Measurements from ENCODE around the gene IFT172. TPM values are rescaled to one million over a fixed set of nuclear protein-coding genes. Genes with fewer than 3 reads are reported as not detected.

Gene IFT172
- total RNA-seq, 1 experiment from 2014 or later, result 13.7 TPM

DNA sequence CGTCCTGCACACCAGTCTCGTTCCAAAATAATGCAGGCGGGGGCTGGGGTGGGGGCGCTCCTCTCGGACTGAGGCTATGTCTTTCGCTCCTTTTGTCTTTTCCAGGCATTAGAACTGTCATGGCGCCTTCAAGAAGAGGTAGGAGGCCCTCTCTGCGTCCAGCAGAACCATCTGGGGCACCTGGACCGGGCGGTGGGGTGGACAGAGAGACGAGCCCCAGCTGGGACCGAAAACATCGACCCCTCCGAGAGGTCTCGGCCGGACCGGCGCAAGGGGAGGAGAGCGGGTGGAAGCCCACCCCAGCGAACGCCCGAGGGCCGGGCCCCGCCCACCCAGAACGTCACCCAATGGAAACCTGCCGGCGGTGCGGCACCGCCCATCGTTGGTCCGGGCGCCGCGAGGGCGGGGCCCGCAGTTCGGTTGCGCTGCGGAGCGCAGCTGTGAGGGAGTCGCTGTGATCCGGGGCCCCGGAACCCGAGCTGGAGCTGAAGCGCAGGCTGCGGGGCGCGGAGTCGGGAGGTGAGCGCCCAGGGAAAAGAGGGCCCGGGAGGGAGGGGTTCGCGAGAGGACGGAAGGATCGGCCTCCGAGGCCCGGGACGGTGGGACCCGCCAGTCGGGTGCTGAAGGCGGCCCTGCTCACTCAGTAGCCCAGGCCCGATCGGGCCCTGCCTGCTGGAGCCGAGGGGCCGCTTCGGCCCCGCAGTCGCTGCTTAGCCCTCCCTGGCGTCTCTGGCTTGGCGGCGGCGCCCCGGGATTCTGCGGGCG lies 61.1 kb downstream of the IFT172 start, which contains the start of gene NRBP1 (continued):
- TF ChIP-seq, protein P1, sequence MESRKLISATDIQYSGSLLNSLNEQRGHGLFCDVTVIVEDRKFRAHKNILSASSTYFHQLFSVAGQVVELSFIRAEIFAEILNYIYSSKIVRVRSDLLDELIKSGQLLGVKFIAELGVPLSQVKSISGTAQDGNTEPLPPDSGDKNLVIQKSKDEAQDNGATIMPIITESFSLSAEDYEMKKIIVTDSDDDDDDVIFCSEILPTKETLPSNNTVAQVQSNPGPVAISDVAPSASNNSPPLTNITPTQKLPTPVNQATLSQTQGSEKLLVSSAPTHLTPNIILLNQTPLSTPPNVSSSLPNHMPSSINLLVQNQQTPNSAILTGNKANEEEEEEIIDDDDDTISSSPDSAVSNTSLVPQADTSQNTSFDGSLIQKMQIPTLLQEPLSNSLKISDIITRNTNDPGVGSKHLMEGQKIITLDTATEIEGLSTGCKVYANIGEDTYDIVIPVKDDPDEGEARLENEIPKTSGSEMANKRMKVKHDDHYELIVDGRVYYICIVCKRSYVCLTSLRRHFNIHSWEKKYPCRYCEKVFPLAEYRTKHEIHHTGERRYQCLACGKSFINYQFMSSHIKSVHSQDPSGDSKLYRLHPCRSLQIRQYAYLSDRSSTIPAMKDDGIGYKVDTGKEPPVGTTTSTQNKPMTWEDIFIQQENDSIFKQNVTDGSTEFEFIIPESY (IDR thresholded peaks at IDR 0.05; ENCODE audit: extremely low read depth, insufficient replicate concordance, low read length), result peak; percentile 72
- TF ChIP-seq ZNF274 (IDR thresholded peaks at IDR 0.05; ENCODE audit: low read depth, low read length), result no peak

DNA sequence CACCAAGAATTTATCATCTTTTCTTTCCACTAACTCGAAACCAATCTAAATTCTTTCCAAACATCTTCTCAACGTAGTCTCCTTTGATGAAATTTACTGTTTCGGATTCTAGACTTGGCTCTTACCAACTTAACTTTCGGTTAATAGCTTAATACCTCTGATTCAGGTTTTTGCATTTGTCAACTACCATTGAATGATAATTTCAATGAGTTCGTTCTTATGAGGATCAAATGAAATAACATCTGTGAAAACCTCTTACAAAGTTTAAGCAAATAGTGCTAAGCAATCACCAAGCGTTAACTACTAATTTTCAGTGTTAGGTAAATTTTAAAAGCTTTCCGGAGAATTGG lies 61.7 kb downstream of the IFT172 start:
- H3K9me2 ChIP-seq (ENCODE audit: insufficient read depth), result no peaks in the 10 kb centered on the region
- ChIA-PET RAD21 (ENCODE audit: low non-redundant PET in 1 of 2, low total read pairs in 2 of 2, uncharacterized antibody in 2 of 2, unreplicated experiment in 2 of 2) (interaction anchor here in 1 of 2 experiments (1.1 kb wide), 1 partner anchor 18 kb away, joined by 4 read pairs; the partner anchor contains the start of gene PPM1G), POLR2A (interaction anchor here (1.0 to 2.7 kb wide), 2 partner anchors 14 to 18 kb away, joined by 3 to 22 read pairs; partner anchors contain the start of gene PPM1G), CTCF (no interaction called here)
- H3K36me3 ChIP-seq (ENCODE audit: control insufficient read depth in 1 of 2, insufficient read depth in 2 of 2, low read length in 2 of 2), result no peaks in the 10 kb centered on the region
- H3K4me2 ChIP-seq (ENCODE audit: low read length), result peak overlapping the region; percentile 86
- no peaks in the 10 kb centered on the region for H3K9me3 ChIP-seq (ENCODE audit: control insufficient read depth in 1 of 2, insufficient read depth in 1 of 2, low read depth in 1 of 2, low read length in 2 of 2)
- H3K27ac ChIP-seq (ENCODE audit: low read depth, low read length), result peak overlapping the region; percentile 93
- H3K4me3 ChIP-seq (replicated peaks in 1 of 2; ENCODE audit: low read depth in 1 of 2, low read length in 2 of 2), result peak overlapping the region; percentile 83 to 92
- H3K27me3 ChIP-seq (ENCODE audit: insufficient read depth, low read length), result no peaks in the 10 kb centered on the region
- ATAC-seq (no peak), DNase-seq (ENCODE audit: low read depth, low spot score) (no peak)
- peak overlapping the region; percentile 82 for H2AFZ ChIP-seq (ENCODE audit: low read depth, low read length, poor library complexity, severe bottlenecking)
- H4K20me1 ChIP-seq (ENCODE audit: insufficient read depth), result no peaks in the 10 kb centered on the region
- H3K79me2 ChIP-seq (ENCODE audit: insufficient read depth, low read length), result peaks cover 38% of the 10 kb centered on the region
- H3K9ac ChIP-seq (ENCODE audit: low read length), result peak overlapping the region; percentile 91
- H3K4me1 ChIP-seq (ENCODE audit: control insufficient read depth in 1 of 2, insufficient read depth in 2 of 2, low read length in 2 of 2), result peaks cover 22 to 36% of the 10 kb centered on the region in 2 experiments
- intact Hi-C loops (cut with micrococcal nuclease), result loop anchor here (2.0 to 10.0 kb wide), 2 partner anchors 19 to 157 kb away; partner anchors contain the start of genes PPM1G and ZNF512
- no TSS peak for BruUV-seq (replicated peaks)
- TF ChIP-seq FOSL1 (IDR thresholded peaks at IDR 0.05; ENCODE audit: low read depth) (no peak), TCF7L2 (IDR thresholded peaks at IDR 0.05; ENCODE audit: borderline replicate concordance, extremely low read depth, insufficient read depth, insufficient read length) (no peak), CBX3 (IDR thresholded peaks at IDR 0.05; ENCODE audit: low read depth) (no peak), POLR2AphosphoS5 (IDR thresholded peaks at IDR 0.05; ENCODE audit: low read depth, low read length) (no peak), EGR1 (IDR thresholded peaks at IDR 0.05; ENCODE audit: low read depth) (no peak), ZFX (IDR thresholded peaks at IDR 0.05) (no peak), RAD21 (IDR thresholded peaks at IDR 0.05; ENCODE audit: low read depth) (no peak), SRF (IDR thresholded peaks at IDR 0.05; ENCODE audit: low read depth) (no peak), CTCF (IDR thresholded peaks at IDR 0.05 in 2 of 3, conservative IDR thresholded peaks at IDR 0.05 in 1 of 3; ENCODE audit: borderline replicate concordance in 1 of 3, insufficient read depth in 1 of 3, low read depth in 2 of 3, low read length in 2 of 3) (no peak), ELF1 (IDR thresholded peaks at IDR 0.05; ENCODE audit: borderline replicate concordance, low read depth) (no peak), ZNF274 (IDR thresholded peaks at IDR 0.05; ENCODE audit: low read depth, low read length) (no peak), CEBPB (IDR thresholded peaks at IDR 0.05; ENCODE audit: low read depth) (no peak), REST (IDR thresholded peaks at IDR 0.05; ENCODE audit: low read depth) (no peak), POLR2A (IDR thresholded peaks at IDR 0.05; ENCODE audit: borderline replicate concordance, extremely low read depth, insufficient read depth, insufficient read length) (no peak), EZH2phosphoT487 (IDR thresholded peaks at IDR 0.05; ENCODE audit: borderline replicate concordance) (no peak)

Measured in HCT116 (cell line).